ENCODE results near the gene SLC24A2. TPM values are rescaled to one million over a fixed set of nuclear protein-coding genes. Genes with fewer than 3 reads are reported as not detected.

SLC24A2 gene
- polyA plus RNA-seq, 1 donor (not counting 4 experiments of a cell fraction or from before 2014, with no cell fraction given) = not detected

GRCh38 chr9:19830796-19831195 lies 42.0 kb upstream of the SLC24A2 start:
- Histone ChIP-seq H3K27ac (ENCODE audit: control insufficient read depth, insufficient read depth, low read length) (no peak overlapping the region), H3K9me3 (ENCODE audit: control insufficient read depth, low read depth, low read length) (no peaks in the 10 kb centered on the region), H3K27me3 (ENCODE audit: control insufficient read depth, extremely low read depth, insufficient read depth, low read length) (no peaks in the 10 kb centered on the region), H3K36me3 (ENCODE audit: control insufficient read depth in 2 of 2, extremely low read depth in 1 of 2, insufficient read depth in 2 of 2, low read length in 2 of 2) (no peaks in the 10 kb centered on the region), H4K20me1 (ENCODE audit: control insufficient read depth, extremely low read depth, insufficient read depth, low read length) (no peaks in the 10 kb centered on the region), H3K9ac (ENCODE audit: control insufficient read depth, extremely low read depth, insufficient read depth, low read length) (no peak overlapping the region), H3K9me1 (ENCODE audit: control insufficient read depth, extremely low read depth, insufficient read depth, low read length) (no peaks in the 10 kb centered on the region), H3K79me2 (ENCODE audit: control insufficient read depth, insufficient read depth, low read length) (no peaks in the 10 kb centered on the region), H2AFZ (ENCODE audit: control insufficient read depth, low read length) (no peak overlapping the region), H3K4me2 (ENCODE audit: control insufficient read depth, extremely low read depth, insufficient read depth, low read depth, low read length) (no peak overlapping the region), H3K4me1 (ENCODE audit: control insufficient read depth, extremely low read depth, insufficient read depth, low read length) (no peaks in the 10 kb centered on the region), H3K4me3 (ENCODE audit: control insufficient read depth in 2 of 3, extremely low read depth in 1 of 3, insufficient read depth in 2 of 3, low read depth in 1 of 3, low read length in 3 of 3) (no peak overlapping the region)
- no peak for TF ChIP-seq CTCF (optimal IDR thresholded peaks at IDR 0.05 in 1 of 3, IDR thresholded peaks at IDR 0.05 in 1 of 3, conservative IDR thresholded peaks at IDR 0.05 in 1 of 3; ENCODE audit: extremely low read depth in 1 of 3, insufficient read depth in 2 of 3, low read length in 3 of 3)
- TF ChIP-seq EZH2 (IDR thresholded peaks at IDR 0.05; ENCODE audit: low read length) = no peak
- dilution Hi-C loops (cut with MboI; ENCODE audit: extremely low pct_ligation_motif_present, low sequenced_read_pairs) = no loop called here
- no peak for FAIRE-seq
- no peak for DNase-seq (ENCODE audit: low read depth, low spot score)

GRCh38 chr9:19828576-19829109 lies 39.8 kb upstream of the SLC24A2 start:
- FAIRE-seq (no peak), DNase-seq (ENCODE audit: low read depth, low spot score) (no peak)
- no peaks in the 10 kb centered on the region for H3K79me2 ChIP-seq (ENCODE audit: control insufficient read depth, insufficient read depth, low read length)
- H4K20me1 ChIP-seq (ENCODE audit: control insufficient read depth, extremely low read depth, insufficient read depth, low read length) = no peaks in the 10 kb centered on the region
- H3K9me1 ChIP-seq (ENCODE audit: control insufficient read depth, extremely low read depth, insufficient read depth, low read length) = no peaks in the 10 kb centered on the region
- no peaks in the 10 kb centered on the region for H3K36me3 ChIP-seq (ENCODE audit: control insufficient read depth in 2 of 2, extremely low read depth in 1 of 2, insufficient read depth in 2 of 2, low read length in 2 of 2)
- no peak overlapping the region for H3K4me2 ChIP-seq (ENCODE audit: control insufficient read depth, extremely low read depth, insufficient read depth, low read depth, low read length)
- TF ChIP-seq EZH2 (IDR thresholded peaks at IDR 0.05; ENCODE audit: low read length) (no peak), CTCF (optimal IDR thresholded peaks at IDR 0.05 in 1 of 3, IDR thresholded peaks at IDR 0.05 in 1 of 3, conservative IDR thresholded peaks at IDR 0.05 in 1 of 3; ENCODE audit: extremely low read depth in 1 of 3, insufficient read depth in 2 of 3, low read length in 3 of 3) (no peak)
- no peak overlapping the region for H3K27ac ChIP-seq (ENCODE audit: control insufficient read depth, insufficient read depth, low read length)
- H3K4me1 ChIP-seq (ENCODE audit: control insufficient read depth, extremely low read depth, insufficient read depth, low read length) = no peaks in the 10 kb centered on the region
- H2AFZ ChIP-seq (ENCODE audit: control insufficient read depth, low read length) = no peak overlapping the region
- dilution Hi-C loops (cut with MboI; ENCODE audit: extremely low pct_ligation_motif_present, low sequenced_read_pairs) = no loop called here
- no peak overlapping the region for H3K9ac ChIP-seq (ENCODE audit: control insufficient read depth, extremely low read depth, insufficient read depth, low read length)
- no peaks in the 10 kb centered on the region for H3K9me3 ChIP-seq (ENCODE audit: control insufficient read depth, low read depth, low read length)
- no peaks in the 10 kb centered on the region for H3K27me3 ChIP-seq (ENCODE audit: control insufficient read depth, extremely low read depth, insufficient read depth, low read length)
- no peak overlapping the region for H3K4me3 ChIP-seq (ENCODE audit: control insufficient read depth in 2 of 3, extremely low read depth in 1 of 3, insufficient read depth in 2 of 3, low read depth in 1 of 3, low read length in 3 of 3)

All from keratinocyte (primary cell).